GM13977 (cell line): ENCODE results near the gene DAZAP2.

ENCODE experiments used
- DNase-seq: peaks from one replicate; pipeline ENCODE4 v3.0.0; 2012; ENCODE audit warnings: low spot score
- in situ Hi-C: fragments of 300-500 bp; cut with MboI; formaldehyde crosslinking; loops from one replicate; pipeline ENCODE4 v1.12.0; 2022; ENCODE audit warnings: low sequenced_read_pairs, low pct_unique_long_range_greater_than_20kb, mixed read lengths, inconsistent platforms; ENCODE audit not compliant: unreplicated experiment
- TF ChIP-seq, protein P1 (sequence below): IDR thresholded peaks from 2 replicates; pipeline ENCODE4 v1.5.1; 2012; ENCODE audit warnings: mild to moderate bottlenecking, control low read depth; ENCODE audit not compliant: insufficient read depth; ENCODE audit errors: extremely low read depth, missing control alignments

The DAZAP2 gene

DNA sequence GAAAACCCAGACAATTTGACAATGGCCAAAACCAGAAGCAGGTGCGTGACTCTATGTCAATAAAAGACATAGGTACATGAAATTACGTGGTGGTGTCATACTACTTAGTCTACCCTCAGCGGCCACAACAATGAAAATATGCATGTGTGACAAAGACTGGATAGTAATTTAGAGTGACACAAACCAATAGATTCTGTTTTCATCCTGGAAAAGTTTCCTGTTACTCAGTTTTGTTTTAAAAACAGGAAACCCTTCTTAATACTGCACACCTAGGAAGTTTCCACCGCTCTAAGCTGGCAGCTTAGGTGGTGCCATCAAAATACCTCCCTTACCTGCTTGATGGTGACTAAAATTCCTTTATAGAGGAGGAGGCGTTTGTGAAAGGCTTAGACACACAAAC, 35.9 kb upstream of the DAZAP2 start:
- in situ Hi-C loops = no loop called here
- TF ChIP-seq, protein P1, sequence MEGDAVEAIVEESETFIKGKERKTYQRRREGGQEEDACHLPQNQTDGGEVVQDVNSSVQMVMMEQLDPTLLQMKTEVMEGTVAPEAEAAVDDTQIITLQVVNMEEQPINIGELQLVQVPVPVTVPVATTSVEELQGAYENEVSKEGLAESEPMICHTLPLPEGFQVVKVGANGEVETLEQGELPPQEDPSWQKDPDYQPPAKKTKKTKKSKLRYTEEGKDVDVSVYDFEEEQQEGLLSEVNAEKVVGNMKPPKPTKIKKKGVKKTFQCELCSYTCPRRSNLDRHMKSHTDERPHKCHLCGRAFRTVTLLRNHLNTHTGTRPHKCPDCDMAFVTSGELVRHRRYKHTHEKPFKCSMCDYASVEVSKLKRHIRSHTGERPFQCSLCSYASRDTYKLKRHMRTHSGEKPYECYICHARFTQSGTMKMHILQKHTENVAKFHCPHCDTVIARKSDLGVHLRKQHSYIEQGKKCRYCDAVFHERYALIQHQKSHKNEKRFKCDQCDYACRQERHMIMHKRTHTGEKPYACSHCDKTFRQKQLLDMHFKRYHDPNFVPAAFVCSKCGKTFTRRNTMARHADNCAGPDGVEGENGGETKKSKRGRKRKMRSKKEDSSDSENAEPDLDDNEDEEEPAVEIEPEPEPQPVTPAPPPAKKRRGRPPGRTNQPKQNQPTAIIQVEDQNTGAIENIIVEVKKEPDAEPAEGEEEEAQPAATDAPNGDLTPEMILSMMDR = no peak
- DNase-seq = no peak

DNA sequence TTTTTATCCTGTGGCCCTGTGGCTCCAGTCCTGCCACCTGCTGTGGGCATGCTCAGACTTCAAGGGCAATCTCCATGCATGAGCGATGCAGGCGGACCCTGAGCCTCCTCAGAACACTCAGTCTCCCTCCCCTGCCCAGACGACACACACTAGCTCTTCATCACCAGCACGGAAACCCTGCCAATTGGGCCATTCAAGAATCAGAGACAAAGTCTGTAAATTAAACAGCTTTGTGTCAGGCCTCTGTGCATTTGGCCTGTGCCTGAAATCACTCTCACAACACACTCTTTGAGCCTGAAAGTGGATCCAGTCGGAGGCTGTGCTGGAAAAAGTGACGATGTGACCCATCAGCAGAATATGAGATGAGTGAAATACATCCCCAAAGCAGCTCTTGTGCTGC, 33.3 kb upstream of the DAZAP2 start:
- no peak for DNase-seq
- in situ Hi-C loops = no loop called here
- TF ChIP-seq, protein P1 = no peak

DNA sequence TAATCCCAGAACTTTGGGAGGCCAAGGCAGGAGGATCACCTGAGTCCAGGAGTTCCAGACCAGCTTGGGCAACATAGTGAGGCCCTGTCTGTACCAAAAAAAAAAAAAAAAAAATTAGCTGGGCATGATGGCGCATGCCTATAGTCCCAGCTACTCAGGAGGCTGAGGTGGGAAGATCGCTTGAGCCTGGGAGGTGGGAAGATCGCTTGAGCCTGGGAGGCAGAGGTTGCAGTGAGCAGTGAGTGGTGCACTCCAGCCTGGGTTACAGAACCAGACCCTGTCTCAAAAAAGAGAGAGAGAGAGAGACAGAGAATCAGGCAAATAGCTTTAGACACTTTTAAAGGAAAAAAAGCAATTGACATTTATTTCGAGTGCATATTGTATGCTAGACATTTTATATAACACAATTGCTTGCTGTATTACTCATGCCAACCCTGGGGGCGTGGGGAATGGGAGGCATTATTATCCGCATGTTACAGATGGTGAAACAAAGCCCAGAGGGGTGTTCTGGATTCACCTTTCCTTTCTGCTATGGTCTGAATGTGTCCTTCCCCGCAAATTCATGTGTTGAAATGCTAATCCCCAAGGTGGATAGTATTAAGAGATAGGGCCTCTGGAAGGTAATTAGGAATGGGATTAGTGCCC, 30.5 kb upstream of the DAZAP2 start:
- TF ChIP-seq, protein P1 = no peak
- no peak for DNase-seq
- in situ Hi-C loops = no loop called here

DNA sequence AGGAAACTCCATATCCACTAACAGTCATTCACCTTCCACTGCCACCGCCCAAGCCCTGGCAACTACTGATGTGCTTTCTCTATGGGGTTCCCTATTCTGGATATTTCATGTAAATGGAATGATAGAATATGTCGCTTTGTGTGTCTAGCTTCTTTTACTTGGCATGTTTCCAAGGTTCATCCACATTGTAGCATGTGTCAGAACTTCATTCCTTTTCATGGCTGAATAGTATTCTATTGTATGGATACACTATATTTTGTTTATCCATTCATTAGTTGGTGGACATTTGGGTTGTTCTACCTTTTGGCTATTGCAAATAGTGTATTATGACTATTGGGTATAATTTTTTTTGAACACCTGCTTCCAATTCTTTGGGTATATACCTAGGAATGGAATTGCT, 29.4 kb upstream of the DAZAP2 start:
- no peak for DNase-seq
- TF ChIP-seq, protein P1 = no peak
- in situ Hi-C loops = no loop called here

DNA sequence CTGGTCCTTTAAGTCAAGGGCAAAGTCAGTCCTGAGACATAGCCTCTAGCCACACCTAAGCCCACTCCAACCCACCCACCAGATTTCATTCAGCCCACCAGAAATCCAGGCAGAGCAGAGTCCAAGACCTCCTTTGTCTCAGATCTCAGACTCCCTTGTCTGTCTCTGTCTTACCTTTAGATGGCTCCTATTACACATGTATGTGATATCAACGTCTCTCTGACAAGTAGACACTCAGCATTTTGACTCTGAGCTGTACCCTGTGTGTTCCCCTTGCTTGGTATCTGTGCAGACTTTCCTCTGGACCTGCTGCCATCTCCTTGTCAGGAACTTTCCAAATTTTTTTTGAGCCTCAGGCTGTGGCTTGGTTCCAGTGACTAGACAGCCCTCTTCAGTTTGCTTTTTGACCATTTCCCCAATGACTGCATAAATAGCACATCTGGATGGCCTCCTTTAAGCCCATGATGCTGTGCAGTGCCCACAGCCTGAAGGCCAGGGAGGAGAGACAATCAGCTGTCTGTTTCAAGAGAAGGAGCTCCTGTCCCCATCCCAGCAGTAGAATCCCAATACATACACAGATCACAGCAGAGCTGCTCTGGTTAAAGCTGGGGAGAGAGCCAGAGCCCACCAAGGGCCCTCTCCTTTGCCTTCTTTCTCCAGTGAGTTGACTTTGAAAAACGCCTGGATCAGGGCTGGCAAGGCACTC, 27.8 kb upstream of the DAZAP2 start:
- DNase-seq = no peak
- TF ChIP-seq, protein P1 = no peak
- in situ Hi-C loops = no loop called here

DNA sequence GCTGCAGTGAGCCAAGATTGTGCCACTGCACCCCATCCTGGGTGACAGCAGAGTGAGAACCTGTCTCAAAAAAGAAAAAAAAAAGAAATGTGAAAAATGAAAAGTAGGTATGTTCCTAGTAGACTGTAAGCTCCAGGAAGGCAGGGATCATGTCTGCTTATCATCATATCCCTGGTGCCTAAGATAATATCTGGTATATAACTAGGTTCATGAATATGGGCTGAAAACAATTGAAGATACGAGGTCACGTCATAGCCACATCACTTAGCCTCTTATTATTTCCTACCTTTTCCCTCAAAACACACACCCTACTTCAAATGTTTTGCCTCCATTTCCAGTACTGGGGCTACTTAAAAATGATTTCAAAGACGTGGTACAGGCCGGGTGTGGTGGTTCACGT, 23.7 kb upstream of the DAZAP2 start:
- in situ Hi-C loops = no loop called here
- TF ChIP-seq, protein P1 = no peak
- DNase-seq = no peak

DNA sequence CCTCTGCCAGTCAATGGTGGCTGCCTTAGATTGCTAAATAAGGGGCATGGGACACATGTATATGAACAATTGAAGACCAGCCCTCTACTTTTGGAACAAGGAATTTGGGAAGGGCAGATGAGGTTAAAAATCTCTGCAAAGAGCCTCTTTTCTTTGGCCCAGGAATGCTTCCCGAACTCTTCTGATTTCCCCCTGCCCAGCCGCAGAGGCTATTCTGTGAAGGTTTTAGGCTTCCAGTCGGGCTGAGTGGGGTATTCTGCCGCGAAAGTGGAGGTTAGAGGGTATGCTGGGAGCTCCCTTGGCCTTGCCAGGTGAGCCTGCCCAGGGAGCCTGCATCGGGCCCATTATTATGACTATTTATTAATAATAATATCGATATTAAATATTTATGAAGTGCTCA, 22.0 kb upstream of the DAZAP2 start:
- in situ Hi-C loops = no loop called here
- no peak for DNase-seq
- TF ChIP-seq, protein P1 = no peak
